ENCODE data around the gene RGL3. TPM values are rescaled to one million over a fixed set of nuclear protein-coding genes. Genes with fewer than 3 reads are reported as not detected.
"Not testable (repeated sequence)": the region's sequence is repeated elsewhere in the genome, so short reads cannot be mapped to it uniquely, and the experiment has no call there.

Gene RGL3
- total and polyA plus RNA-seq, 10 donors = 5.1 to 57.7 (median 23.0) TPM

- H3K27me3 ChIP-seq (replicated peaks in 1 of 7) = peaks cover 0 to 9% (median 0%) of the 10 kb centered on the region in 7 donors
- peak within 1 kb of the TSS; percentile 34 to 76 (median 51) for H3K4me3 ChIP-seq
- peak; percentile 95 for DNase-seq
- intact Hi-C loops (cut with DNase I; ENCODE audit: low total_unique reads) = no loop called here
- peaks cover 0 to 36% (median 0%) of the 10 kb centered on the region in 6 donors for H3K36me3 ChIP-seq
- peaks cover 0 to 38% (median 14%) of the 10 kb centered on the region in 6 donors for H3K4me1 ChIP-seq
- no peaks in the 10 kb centered on the region for H3K9me3 ChIP-seq
- peak; percentile 79 to 88 (median 87) for TF ChIP-seq POLR2AphosphoS5 (IDR thresholded peaks at IDR 0.05)
- no peak for TF ChIP-seq CTCF (IDR thresholded peaks at IDR 0.05 in 8 of 11, conservative IDR thresholded peaks at IDR 0.05 in 3 of 11)
- TF ChIP-seq POLR2A (IDR thresholded peaks at IDR 0.05) = peak in 1 of 3 donors; percentile 26
- 3 to 7% (median 5%) methylated on average over 41 to 62 of the region's 62 CpGs for WGBS, 5 donors
- H3K27ac ChIP-seq = peak within 1 kb of the TSS in 7 of 8 donors; percentile 48 to 92 (median 79)
Measured at GRCh38 chr19:11355160-11356073, 63.7 kb downstream of the RGL3 start, which contains the start of gene PLPPR2. PLPPR2 (plus strand) TSS chr19:11355432; CDS start chr19:11357674, 2,242 bp downstream.

- H3K9me3 ChIP-seq; DNase-seq; H3K4me3 ChIP-seq; H3K27me3 ChIP-seq (replicated peaks in 1 of 7); H3K27ac ChIP-seq; intact Hi-C loops (cut with DNase I; ENCODE audit: low total_unique reads): not testable (repeated sequence)
- peaks cover 0 to 38% (median 14%) of the 10 kb centered on the region in 6 donors for H3K4me1 ChIP-seq
- WGBS, 5 donors = 93 to 97% (median 95%) methylated on average over 4 of the region's 4 CpGs
- H3K36me3 ChIP-seq = peaks cover 0 to 34% (median 0%) of the 10 kb centered on the region in 6 donors
Measured at GRCh38 chr19:11354102-11354501, 65.0 kb downstream of the RGL3 start.

- intact Hi-C loops (cut with DNase I; ENCODE audit: low total_unique reads) = no loop called here
- no peak for DNase-seq
- Histone ChIP-seq H3K36me3 (peaks cover 0 to 21% (median 0%) of the 10 kb centered on the region in 6 donors), H3K4me1 (peaks cover 15 to 31% (median 25%) of the 10 kb centered on the region in 6 donors), H3K27ac (no peak overlapping the region), H3K9me3 (peaks cover 0 to 10% (median 8%) of the 10 kb centered on the region in 8 donors), H3K4me3 (no peak overlapping the region), H3K27me3 (replicated peaks in 1 of 7) (no peaks in the 10 kb centered on the region)
- WGBS, 5 donors = 87 to 95% (median 92%) methylated on average over 4 of the region's 4 CpGs
- TF ChIP-seq CTCF (IDR thresholded peaks at IDR 0.05 in 8 of 11, conservative IDR thresholded peaks at IDR 0.05 in 3 of 11) (no peak), POLR2A (IDR thresholded peaks at IDR 0.05) (no peak), POLR2AphosphoS5 (IDR thresholded peaks at IDR 0.05) (no peak)
Measured at GRCh38 chr19:11349171-11349570, 69.9 kb downstream of the RGL3 start.

GRCh38 chr19:11347546-11348039, 71.5 kb downstream of the RGL3 start:
- TF ChIP-seq CTCF (IDR thresholded peaks at IDR 0.05 in 8 of 11, conservative IDR thresholded peaks at IDR 0.05 in 3 of 11) (no peak), POLR2A (IDR thresholded peaks at IDR 0.05) (no peak), POLR2AphosphoS5 (IDR thresholded peaks at IDR 0.05) (no peak)
- H3K4me1 ChIP-seq = peaks cover 19 to 47% (median 36%) of the 10 kb centered on the region in 6 donors
- WGBS, 5 donors = 69 to 77% (median 75%) methylated on average over 6 to 7 of the region's 7 CpGs
- peaks cover 0 to 10% (median 8%) of the 10 kb centered on the region in 8 donors for H3K9me3 ChIP-seq
- H3K27ac ChIP-seq = peak overlapping the region in 1 of 8 donors; percentile 95
- DNase-seq = no peak
- no peak overlapping the region for H3K4me3 ChIP-seq
- H3K36me3 ChIP-seq = peaks cover 0 to 25% (median 0%) of the 10 kb centered on the region in 6 donors
- H3K27me3 ChIP-seq (replicated peaks in 1 of 7) = no peaks in the 10 kb centered on the region
- intact Hi-C loops (cut with DNase I; ENCODE audit: low total_unique reads) = no loop called here
